ENCODE measurements around the gene FYB2. TPM values are rescaled to one million over a fixed set of nuclear protein-coding genes. Genes with fewer than 3 reads are reported as not detected.

The FYB2 gene
- total and polyA plus RNA-seq, 2 experiments from 2014 or later, result 15.5 to 18.6 TPM

- no peaks in the 10 kb centered on the region for H3K9me2 ChIP-seq (replicated peaks; ENCODE audit: insufficient read depth)
- H3K27me3 ChIP-seq, result no peaks in the 10 kb centered on the region
- no peak overlapping the region for H3K4me3 ChIP-seq
- no peak for DNase-seq (ENCODE audit: low spot score)
- no peaks in the 10 kb centered on the region for H4K20me1 ChIP-seq (ENCODE audit: insufficient read depth, poor library complexity, severe bottlenecking)
- no peaks in the 10 kb centered on the region for H3K36me3 ChIP-seq (replicated peaks; ENCODE audit: insufficient read depth, low read depth)
- TF ChIP-seq CTCF (IDR thresholded peaks at IDR 0.05; ENCODE audit: poor library complexity) (no peak), EZH2phosphoT487 (IDR thresholded peaks at IDR 0.05; ENCODE audit: low read depth, severe bottlenecking, unreplicated experiment) (no peak), EZH2 (IDR thresholded peaks at IDR 0.05; ENCODE audit: borderline replicate concordance) (no peak)
- H3K27ac ChIP-seq, result no peak overlapping the region
- H3K79me2 ChIP-seq, result no peaks in the 10 kb centered on the region
- no peak overlapping the region for H2AFZ ChIP-seq
- H3K9me3 ChIP-seq (ENCODE audit: low read depth), result no peaks in the 10 kb centered on the region
- no peaks in the 10 kb centered on the region for H3K4me1 ChIP-seq (ENCODE audit: insufficient read depth)
- no peak overlapping the region for H3K4me2 ChIP-seq
Observed at GRCh38 chr1:56856186-56856585, 37.0 kb upstream of the FYB2 start.

GRCh38 chr1:56855190-56855589 is 36.0 kb upstream of the FYB2 start:
- Histone ChIP-seq H3K27me3 (no peaks in the 10 kb centered on the region), H3K9me3 (ENCODE audit: low read depth) (no peaks in the 10 kb centered on the region), H3K27ac (no peak overlapping the region), H3K4me3 (no peak overlapping the region), H2AFZ (no peak overlapping the region), H3K4me2 (no peak overlapping the region), H3K9me2 (replicated peaks; ENCODE audit: insufficient read depth) (no peaks in the 10 kb centered on the region), H3K4me1 (ENCODE audit: insufficient read depth) (no peaks in the 10 kb centered on the region), H3K79me2 (no peaks in the 10 kb centered on the region), H4K20me1 (ENCODE audit: insufficient read depth, poor library complexity, severe bottlenecking) (no peaks in the 10 kb centered on the region), H3K36me3 (replicated peaks; ENCODE audit: insufficient read depth, low read depth) (no peaks in the 10 kb centered on the region)
- 68% methylated on average over 1 of the region's 1 CpG for WGBS (ENCODE audit: low lambda C conversion rate, missing lambda C conversion rate)
- DNase-seq (ENCODE audit: low spot score), result no peak
- TF ChIP-seq EZH2 (IDR thresholded peaks at IDR 0.05; ENCODE audit: borderline replicate concordance), result no peak
- TF ChIP-seq EZH2phosphoT487 (IDR thresholded peaks at IDR 0.05; ENCODE audit: low read depth, severe bottlenecking, unreplicated experiment), result no peak
- TF ChIP-seq CTCF (IDR thresholded peaks at IDR 0.05; ENCODE audit: poor library complexity), result no peak

- DNase-seq (ENCODE audit: low spot score), result no peak
- no peaks in the 10 kb centered on the region for H3K9me3 ChIP-seq (ENCODE audit: low read depth)
- H3K36me3 ChIP-seq (replicated peaks; ENCODE audit: insufficient read depth, low read depth), result no peaks in the 10 kb centered on the region
- H3K4me3 ChIP-seq, result no peak within 1 kb of the TSS
- H2AFZ ChIP-seq, result no peak within 1 kb of the TSS
- no peaks in the 10 kb centered on the region for H3K4me1 ChIP-seq (ENCODE audit: insufficient read depth)
- H3K4me2 ChIP-seq, result no peak within 1 kb of the TSS
- H3K27me3 ChIP-seq, result no peaks in the 10 kb centered on the region
- TF ChIP-seq EZH2 (IDR thresholded peaks at IDR 0.05; ENCODE audit: borderline replicate concordance) (no peak), CTCF (IDR thresholded peaks at IDR 0.05; ENCODE audit: poor library complexity) (no peak), EZH2phosphoT487 (IDR thresholded peaks at IDR 0.05; ENCODE audit: low read depth, severe bottlenecking, unreplicated experiment) (no peak)
- 43% methylated on average over 3 of the region's 3 CpGs for WGBS (ENCODE audit: low lambda C conversion rate, missing lambda C conversion rate)
- H4K20me1 ChIP-seq (ENCODE audit: insufficient read depth, poor library complexity, severe bottlenecking), result no peaks in the 10 kb centered on the region
- H3K9me2 ChIP-seq (replicated peaks; ENCODE audit: insufficient read depth), result no peaks in the 10 kb centered on the region
- H3K79me2 ChIP-seq, result no peaks in the 10 kb centered on the region
- H3K27ac ChIP-seq, result no peak within 1 kb of the TSS
Observed at GRCh38 chr1:56854521-56855099, 35.4 kb upstream of the FYB2 start, which contains the start of gene C8A. TSS of gene C8A (plus strand) at chr1:56854797. CDS start at chr1:56854902, 105 bp downstream.
